Uterus (tissue), 4 donors: ENCODE measurements around the gene TMEM87B. TPM values are rescaled to one million over a fixed set of nuclear protein-coding genes. Genes with fewer than 3 reads are reported as not detected.

Source experiments
- DNase-seq, 2 donors: peaks; one replicate each; pipeline ENCODE4 v3.0.0-alpha.2; 2019 to 2020
- H3K27ac ChIP-seq, 2 donors: fragments of 200-600 bp; sonication (generic); 1 replicate in 1 of 2; 2 replicates in 1 of 2; pipeline ENCODE4 v1.5.1; 2016 to 2018
- H3K27me3 ChIP-seq, 2 donors: fragments of 200-600 bp; sonication (generic); one replicate each; pipeline ENCODE4 v1.5.1; 2018 to 2019; ENCODE audit warnings: control low read depth in 1 of 2
- H3K36me3 ChIP-seq, 2 donors: fragments of 200-600 bp; sonication (generic); one replicate each; pipeline ENCODE4 v1.5.1; 2019; ENCODE audit warnings: control low read depth in 1 of 2
- H3K4me1 ChIP-seq, 2 donors: fragments of 200-600 bp; sonication (generic); one replicate each; pipeline ENCODE4 v1.5.1; 2018 to 2019; ENCODE audit warnings: control low read depth in 1 of 2
- H3K4me3 ChIP-seq, 2 donors: fragments of 200-600 bp; sonication (generic); 1 replicate in 1 of 2; 2 replicates in 1 of 2; pipeline ENCODE4 v1.5.1; 2018 to 2019; ENCODE audit warnings: mild to moderate bottlenecking in 1 of 2
- H3K9me3 ChIP-seq, 2 donors: fragments of 200-600 bp; sonication (generic); one replicate each; pipeline ENCODE4 v1.5.1; 2019; ENCODE audit warnings: control low read depth in 1 of 2
- POLR2A ChIP-seq, 2 donors: fragments of 450-650 bp; IDR thresholded peaks; one replicate each; pipeline ENCODE4 v1.6.1; 2016; ENCODE audit warnings: antibody characterized with exemption in 2 of 2, mild to moderate bottlenecking in 1 of 2, moderate library complexity in 1 of 2
- intact Hi-C: fragments of 100-400 bp; cut with DNase I; formaldehyde crosslinking; loops from one replicate; pipeline ENCODE4 v1.15.1; 2023; ENCODE audit warnings: low total_unique reads
- total RNA-seq, 4 donors: library from RNA; depleted of rRNA in 3 of 4; stranded (reverse); fragments of >200 nt in 3 of 4; gene quantifications; one replicate each; pipeline versions ENCODE4 v1.1.0 to v1.2.4, GENCODE V29; 2014 to 2023
- TF ChIP-seq, protein P1 (sequence below), 4 experiments: fragments of 200-600 bp in 2 of 4; fragments of 450-650 bp in 2 of 4; sonication (generic) in 2 of 4; IDR thresholded peaks; one replicate each; pipeline ENCODE4 v1.5.1; 2016 to 2019; ENCODE audit warnings: antibody characterized with exemption in 4 of 4, mild to moderate bottlenecking in 2 of 4, moderate library complexity in 1 of 4
- donor health status: DM: yes; HTN: yes; CAD: no.

TMEM87B gene
- total RNA-seq, 4 donors from 2014 or later, result 6.7 to 51.6 (median 27.0) TPM

DNA sequence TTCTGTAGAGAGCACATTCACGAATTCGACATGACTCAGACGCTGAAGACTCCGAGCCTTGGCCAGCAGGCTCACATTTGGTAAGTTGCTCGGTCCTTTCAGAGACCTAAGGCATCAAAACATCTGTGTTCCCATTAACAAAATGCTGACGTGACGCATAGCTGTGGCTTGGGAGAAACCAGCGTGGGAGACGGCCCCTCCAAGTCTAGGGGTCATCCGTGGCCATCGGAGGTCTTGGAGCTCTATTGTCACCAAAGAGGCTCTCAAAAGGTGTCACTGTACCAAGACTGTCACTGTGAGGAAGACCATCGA is 98.1 kb downstream of the TMEM87B start:
- TF ChIP-seq POLR2A (IDR thresholded peaks at IDR 0.05), result no peak
- TF ChIP-seq, protein P1, sequence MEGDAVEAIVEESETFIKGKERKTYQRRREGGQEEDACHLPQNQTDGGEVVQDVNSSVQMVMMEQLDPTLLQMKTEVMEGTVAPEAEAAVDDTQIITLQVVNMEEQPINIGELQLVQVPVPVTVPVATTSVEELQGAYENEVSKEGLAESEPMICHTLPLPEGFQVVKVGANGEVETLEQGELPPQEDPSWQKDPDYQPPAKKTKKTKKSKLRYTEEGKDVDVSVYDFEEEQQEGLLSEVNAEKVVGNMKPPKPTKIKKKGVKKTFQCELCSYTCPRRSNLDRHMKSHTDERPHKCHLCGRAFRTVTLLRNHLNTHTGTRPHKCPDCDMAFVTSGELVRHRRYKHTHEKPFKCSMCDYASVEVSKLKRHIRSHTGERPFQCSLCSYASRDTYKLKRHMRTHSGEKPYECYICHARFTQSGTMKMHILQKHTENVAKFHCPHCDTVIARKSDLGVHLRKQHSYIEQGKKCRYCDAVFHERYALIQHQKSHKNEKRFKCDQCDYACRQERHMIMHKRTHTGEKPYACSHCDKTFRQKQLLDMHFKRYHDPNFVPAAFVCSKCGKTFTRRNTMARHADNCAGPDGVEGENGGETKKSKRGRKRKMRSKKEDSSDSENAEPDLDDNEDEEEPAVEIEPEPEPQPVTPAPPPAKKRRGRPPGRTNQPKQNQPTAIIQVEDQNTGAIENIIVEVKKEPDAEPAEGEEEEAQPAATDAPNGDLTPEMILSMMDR (IDR thresholded peaks at IDR 0.05), result no peak
- intact Hi-C loops, result no loop called here
- H3K9me3 ChIP-seq, result no peaks in the 10 kb centered on the region
- H3K4me1 ChIP-seq, result peaks cover 0 to 9% of the 10 kb centered on the region in 2 donors
- H3K27me3 ChIP-seq, result no peaks in the 10 kb centered on the region
- no peaks in the 10 kb centered on the region for H3K36me3 ChIP-seq
- H3K4me3 ChIP-seq, result no peak overlapping the region
- peak overlapping the region; percentile 24 to 73 for H3K27ac ChIP-seq
- peak in 1 of 2 donors; percentile 53 for DNase-seq

DNA sequence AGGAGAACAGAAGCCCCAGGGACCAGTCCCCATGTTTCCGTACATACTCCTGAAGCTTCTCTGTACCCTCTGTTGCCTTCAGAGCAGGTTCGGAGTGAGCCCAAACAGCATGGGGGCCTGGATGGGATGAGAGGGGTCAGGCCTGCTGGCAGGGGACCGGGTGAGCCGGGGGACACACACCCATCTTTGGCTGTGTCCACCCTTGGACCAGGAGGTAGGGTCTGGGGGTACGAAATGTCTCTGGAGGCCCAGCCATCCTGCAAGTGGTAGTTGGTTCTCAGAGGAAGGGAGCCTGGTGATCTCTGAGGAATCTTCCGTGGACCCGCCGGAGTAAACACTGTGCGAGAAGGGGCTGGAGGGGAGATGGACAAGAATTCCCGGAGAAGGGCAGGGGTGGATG is 98.4 kb downstream of the TMEM87B start:
- TF ChIP-seq POLR2A (IDR thresholded peaks at IDR 0.05), result no peak
- TF ChIP-seq, protein P1 (IDR thresholded peaks at IDR 0.05), result no peak
- Histone ChIP-seq H3K27me3 (no peaks in the 10 kb centered on the region), H3K9me3 (no peaks in the 10 kb centered on the region), H3K36me3 (no peaks in the 10 kb centered on the region), H3K4me3 (no peak overlapping the region), H3K27ac (peak overlapping the region in 1 of 2 donors; percentile 24), H3K4me1 (peaks cover 0 to 9% of the 10 kb centered on the region in 2 donors)
- no peak for DNase-seq
- intact Hi-C loops, result no loop called here

GRCh38 chr2:112154246-112155117 is 99.4 kb downstream of the TMEM87B start:
- no peak for DNase-seq
- peaks cover 0 to 9% of the 10 kb centered on the region in 2 donors for H3K4me1 ChIP-seq
- H3K36me3 ChIP-seq, result no peaks in the 10 kb centered on the region
- no peaks in the 10 kb centered on the region for H3K27me3 ChIP-seq
- TF ChIP-seq, protein P1 (IDR thresholded peaks at IDR 0.05), result no peak
- no peak for TF ChIP-seq POLR2A (IDR thresholded peaks at IDR 0.05)
- no peak overlapping the region for H3K27ac ChIP-seq
- intact Hi-C loops, result no loop called here
- H3K9me3 ChIP-seq, result no peaks in the 10 kb centered on the region
- H3K4me3 ChIP-seq, result no peak overlapping the region

GRCh38 chr2:112155331-112156151 is 100.5 kb downstream of the TMEM87B start:
- H3K4me3 ChIP-seq, result no peak overlapping the region
- H3K9me3 ChIP-seq, result no peaks in the 10 kb centered on the region
- intact Hi-C loops, result no loop called here
- no peak overlapping the region for H3K27ac ChIP-seq
- DNase-seq, result no peak
- TF ChIP-seq, protein P1 (IDR thresholded peaks at IDR 0.05), result no peak
- no peak for TF ChIP-seq POLR2A (IDR thresholded peaks at IDR 0.05)
- peaks cover 0 to 2% of the 10 kb centered on the region in 2 donors for H3K4me1 ChIP-seq
- no peaks in the 10 kb centered on the region for H3K36me3 ChIP-seq
- H3K27me3 ChIP-seq, result no peaks in the 10 kb centered on the region
